GM23338 (cell line): ENCODE measurements around the gene PAQR4. TPM values are rescaled to one million over a fixed set of nuclear protein-coding genes. Genes with fewer than 3 reads are reported as not detected.
A peak's percentile ranks its signal among the peaks of the same experiment; 100 is the strongest.

Source experiments
- ATAC-seq: fragments of 200-7000 bp; cut with Tn5 transposase; 3 replicates; pipeline ENCODE4 v1.9.1; 2020
- DNase-seq: peaks from one replicate; pipeline ENCODE4 v3.0.0-alpha.2; 2015; ENCODE audit warnings: low spot score
- H2AFZ ChIP-seq: fragments of 200-600 bp; sonication (generic); 2 replicates; pipeline ENCODE4 v1.8.0; 2016; ENCODE audit warnings: antibody characterized with exemption, mild to moderate bottlenecking, moderate library complexity
- H3F3A ChIP-seq: fragments of 200-600 bp; sonication (generic); replicated peaks from 2 replicates; pipeline ENCODE4 v1.8.0; 2017; ENCODE audit warnings: antibody characterized with exemption, mixed run types, low read depth
- H3K27ac ChIP-seq: fragments of 200-600 bp; sonication (generic); 2 replicates; pipeline ENCODE4 v1.6.1; 2016; ENCODE audit warnings: low read depth
- H3K27me3 ChIP-seq: fragments of 200-600 bp; sonication (generic); 2 replicates; pipeline ENCODE4 v1.8.0; 2016; ENCODE audit warnings: mild to moderate bottlenecking, mixed run types, moderate library complexity; ENCODE audit not compliant: insufficient read depth
- H3K36me3 ChIP-seq: fragments of 200-600 bp; sonication (generic); 2 replicates; pipeline ENCODE4 v1.8.0; 2016; ENCODE audit warnings: mild to moderate bottlenecking; ENCODE audit not compliant: insufficient read depth
- H3K4me1 ChIP-seq: fragments of 200-600 bp; sonication (generic); 2 replicates; pipeline ENCODE4 v1.8.0; 2016; ENCODE audit warnings: mild to moderate bottlenecking, moderate library complexity; ENCODE audit not compliant: insufficient read depth
- H3K4me2 ChIP-seq: fragments of 200-600 bp; sonication (generic); 2 replicates; pipeline ENCODE4 v1.7.1; 2017; ENCODE audit warnings: mixed run types
- H3K4me3 ChIP-seq: fragments of 200-600 bp; sonication (generic); 2 replicates; pipeline ENCODE4 v1.6.1; 2016; ENCODE audit warnings: mixed run types
- H3K79me2 ChIP-seq: fragments of 200-600 bp; sonication (generic); replicated peaks from 2 replicates; pipeline ENCODE4 v1.8.0; 2017; ENCODE audit warnings: mild to moderate bottlenecking; ENCODE audit not compliant: insufficient read depth
- H3K9me2 ChIP-seq: fragments of 200-600 bp; sonication (generic); 2 replicates; pipeline ENCODE4 v1.8.0; 2017; ENCODE audit not compliant: insufficient read depth
- H4K20me1 ChIP-seq: fragments of 200-600 bp; sonication (generic); replicated peaks from 2 replicates; pipeline ENCODE4 v1.8.0; 2017; ENCODE audit warnings: mild to moderate bottlenecking; ENCODE audit not compliant: insufficient read depth
- H3K27ac Mint-ChIP-seq: 2 replicates; pipeline ENCODE4 v1.8.0; 2020; ENCODE audit warnings: inconsistent platforms, mild to moderate bottlenecking, moderate library complexity, mixed read lengths
- H3K27me3 Mint-ChIP-seq: 3 replicates; pipeline ENCODE4 v1.8.0; 2022; ENCODE audit warnings: low read depth, mild to moderate bottlenecking, moderate library complexity, mixed read lengths, inconsistent platforms; ENCODE audit not compliant: insufficient read depth, poor library complexity
- H3K36me3 Mint-ChIP-seq: 3 replicates; pipeline ENCODE4 v1.8.0; 2021; ENCODE audit warnings: low read depth, mild to moderate bottlenecking, inconsistent platforms, moderate library complexity, mixed read lengths
- H3K4me1 Mint-ChIP-seq: 3 replicates; pipeline ENCODE4 v1.8.0; 2020; ENCODE audit warnings: mild to moderate bottlenecking, inconsistent platforms, mixed read lengths
- H3K4me3 Mint-ChIP-seq: 3 replicates; pipeline ENCODE4 v1.8.0; 2021; ENCODE audit warnings: moderate library complexity, mild to moderate bottlenecking, inconsistent platforms, mixed read lengths
- H3K9me3 Mint-ChIP-seq: 3 replicates; pipeline ENCODE4 v1.8.0; 2020; ENCODE audit warnings: moderate library complexity, mild to moderate bottlenecking, inconsistent platforms, mixed read lengths
- CREB1 ChIP-seq: fragments of 250-450 bp; sonication (Bioruptor Pico); IDR thresholded peaks from 2 replicates; pipeline ENCODE4 v1.5.0; 2020; ENCODE audit warnings: low read depth, mild to moderate bottlenecking, moderate library complexity
- EZH2 ChIP-seq: fragments of 200-600 bp; sonication (generic); IDR thresholded peaks from one replicate; pipeline ENCODE4 v1.8.0; 2017; ENCODE audit warnings: antibody characterized with exemption, mild to moderate bottlenecking, low read depth; ENCODE audit not compliant: unreplicated experiment
- EZH2phosphoT487 ChIP-seq: fragments of 200-600 bp; sonication (generic); IDR thresholded peaks from one replicate; pipeline ENCODE4 v1.8.1; 2018; ENCODE audit warnings: antibody characterized with exemption; ENCODE audit not compliant: unreplicated experiment
- JUNB ChIP-seq: IDR thresholded peaks from one replicate; pipeline ENCODE4 v1.6.1; 2016; ENCODE audit warnings: antibody characterized with exemption; ENCODE audit not compliant: unreplicated experiment
- NANOG ChIP-seq: IDR thresholded peaks from 2 replicates; pipeline ENCODE4 v1.6.1; 2016; ENCODE audit warnings: antibody characterized with exemption, borderline replicate concordance
- POLR2AphosphoS5 ChIP-seq: IDR thresholded peaks from 2 replicates; pipeline ENCODE4 v1.6.1; 2016; ENCODE audit warnings: antibody characterized with exemption, low read depth
- STAT1 ChIP-seq: IDR thresholded peaks from one replicate; pipeline ENCODE4 v1.6.1; 2016; ENCODE audit warnings: antibody characterized with exemption; ENCODE audit not compliant: unreplicated experiment
- ZNF114 ChIP-seq: fragments of 250-450 bp; sonication (Bioruptor Pico); IDR thresholded peaks from 2 replicates; pipeline ENCODE4 v1.5.0; 2020; ENCODE audit warnings: mild to moderate bottlenecking, moderate library complexity
- ZNF331 ChIP-seq: fragments of 250-450 bp; sonication (Bioruptor Pico); IDR thresholded peaks from 2 replicates; pipeline ENCODE4 v1.5.0; 2020; ENCODE audit warnings: low read depth, mild to moderate bottlenecking, moderate library complexity
- polyA plus RNA-seq: library from polyadenylated mRNA; unstranded; fragments of >200 nt; fragmentation: Nextera tagmentation; extraction: Ambion mirVana; gene quantifications from 2 replicates; pipeline ENCODE4 v1.2.1, GENCODE V29; 2016
- total RNA-seq: library from RNA; depleted of rRNA; stranded (reverse); fragments of >200 nt; shearing (Covaris generic); gene quantifications from 2 replicates; pipeline ENCODE4 v1.2.3, GENCODE V29; 2014
- TF ChIP-seq, protein P1 (sequence below): IDR thresholded peaks from one replicate; pipeline ENCODE4 v1.6.1; 2018; ENCODE audit warnings: antibody characterized with exemption; ENCODE audit not compliant: unreplicated experiment
- TF ChIP-seq, protein P2 (sequence below), 2 experiments: fragments of 200-600 bp in 1 of 2; sonication (generic) in 1 of 2; conservative IDR thresholded peaks; 2 replicates each; pipeline versions ENCODE4 v1.5.1 to v1.6.1; 2016 to 2017; ENCODE audit warnings: antibody characterized with exemption in 2 of 2, low read depth in 2 of 2, mild to moderate bottlenecking in 2 of 2, moderate library complexity in 1 of 2
- TF ChIP-seq, protein P3 (sequence below): IDR thresholded peaks from 2 replicates; pipeline ENCODE4 v1.6.1; 2016; ENCODE audit warnings: antibody characterized with exemption
- TF ChIP-seq, protein P4 (sequence below): fragments of 250-450 bp; sonication (Bioruptor Pico); IDR thresholded peaks from 2 replicates; pipeline ENCODE4 v1.5.0; 2020; ENCODE audit warnings: mild to moderate bottlenecking, moderate library complexity

The PAQR4 gene
- total and polyA plus RNA-seq, 2 experiments from 2014 or later, result 7.0 to 29.3 TPM

DNA sequence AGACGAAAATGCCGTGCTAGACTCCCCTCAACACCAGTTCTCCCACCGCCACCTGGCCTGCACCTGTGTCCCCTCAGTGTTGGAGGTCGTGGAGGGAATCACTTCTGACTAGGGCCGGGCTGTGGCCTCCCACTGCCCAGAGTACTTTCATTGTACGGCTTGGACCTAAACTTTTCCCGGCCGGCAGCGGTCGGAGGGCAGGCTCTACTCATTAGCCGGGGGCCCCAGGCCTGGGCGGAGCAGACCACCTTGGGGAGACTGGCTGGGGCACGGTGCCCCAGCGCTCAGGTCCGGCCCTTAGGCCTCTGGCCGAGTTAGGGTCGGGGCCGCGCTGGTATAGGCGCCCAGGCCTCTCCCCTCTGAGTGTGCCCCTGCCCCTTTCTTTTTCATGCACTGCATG, 48.2 kb downstream of the PAQR4 start:
- H3F3A ChIP-seq, result peaks cover 58% of the 10 kb centered on the region
- ATAC-seq, result no peak; the same call in 2 of the 3 replicates
- peaks cover 55% of the 10 kb centered on the region for H3K4me1 Mint-ChIP-seq
- H3K4me3 ChIP-seq, result peak overlapping the region; percentile 99
- H3K4me2 ChIP-seq, result peak overlapping the region; percentile 99
- peaks cover 44% of the 10 kb centered on the region for H3K36me3 Mint-ChIP-seq
- H3K27me3 ChIP-seq, result no peaks in the 10 kb centered on the region; the same call in 1 of the 2 replicates
- TF ChIP-seq EZH2 (no peak), JUNB (no peak), EZH2phosphoT487 (no peak), ZNF331 (CRISPR knock-in tag) (no peak), NANOG (no peak), POLR2AphosphoS5 (no peak), CREB1 (CRISPR knock-in tag) (no peak), ZNF114 (no peak), STAT1 (no peak)
- TF ChIP-seq, protein P1, sequence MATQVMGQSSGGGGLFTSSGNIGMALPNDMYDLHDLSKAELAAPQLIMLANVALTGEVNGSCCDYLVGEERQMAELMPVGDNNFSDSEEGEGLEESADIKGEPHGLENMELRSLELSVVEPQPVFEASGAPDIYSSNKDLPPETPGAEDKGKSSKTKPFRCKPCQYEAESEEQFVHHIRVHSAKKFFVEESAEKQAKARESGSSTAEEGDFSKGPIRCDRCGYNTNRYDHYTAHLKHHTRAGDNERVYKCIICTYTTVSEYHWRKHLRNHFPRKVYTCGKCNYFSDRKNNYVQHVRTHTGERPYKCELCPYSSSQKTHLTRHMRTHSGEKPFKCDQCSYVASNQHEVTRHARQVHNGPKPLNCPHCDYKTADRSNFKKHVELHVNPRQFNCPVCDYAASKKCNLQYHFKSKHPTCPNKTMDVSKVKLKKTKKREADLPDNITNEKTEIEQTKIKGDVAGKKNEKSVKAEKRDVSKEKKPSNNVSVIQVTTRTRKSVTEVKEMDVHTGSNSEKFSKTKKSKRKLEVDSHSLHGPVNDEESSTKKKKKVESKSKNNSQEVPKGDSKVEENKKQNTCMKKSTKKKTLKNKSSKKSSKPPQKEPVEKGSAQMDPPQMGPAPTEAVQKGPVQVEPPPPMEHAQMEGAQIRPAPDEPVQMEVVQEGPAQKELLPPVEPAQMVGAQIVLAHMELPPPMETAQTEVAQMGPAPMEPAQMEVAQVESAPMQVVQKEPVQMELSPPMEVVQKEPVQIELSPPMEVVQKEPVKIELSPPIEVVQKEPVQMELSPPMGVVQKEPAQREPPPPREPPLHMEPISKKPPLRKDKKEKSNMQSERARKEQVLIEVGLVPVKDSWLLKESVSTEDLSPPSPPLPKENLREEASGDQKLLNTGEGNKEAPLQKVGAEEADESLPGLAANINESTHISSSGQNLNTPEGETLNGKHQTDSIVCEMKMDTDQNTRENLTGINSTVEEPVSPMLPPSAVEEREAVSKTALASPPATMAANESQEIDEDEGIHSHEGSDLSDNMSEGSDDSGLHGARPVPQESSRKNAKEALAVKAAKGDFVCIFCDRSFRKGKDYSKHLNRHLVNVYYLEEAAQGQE, result no peak
- TF ChIP-seq, protein P2, sequence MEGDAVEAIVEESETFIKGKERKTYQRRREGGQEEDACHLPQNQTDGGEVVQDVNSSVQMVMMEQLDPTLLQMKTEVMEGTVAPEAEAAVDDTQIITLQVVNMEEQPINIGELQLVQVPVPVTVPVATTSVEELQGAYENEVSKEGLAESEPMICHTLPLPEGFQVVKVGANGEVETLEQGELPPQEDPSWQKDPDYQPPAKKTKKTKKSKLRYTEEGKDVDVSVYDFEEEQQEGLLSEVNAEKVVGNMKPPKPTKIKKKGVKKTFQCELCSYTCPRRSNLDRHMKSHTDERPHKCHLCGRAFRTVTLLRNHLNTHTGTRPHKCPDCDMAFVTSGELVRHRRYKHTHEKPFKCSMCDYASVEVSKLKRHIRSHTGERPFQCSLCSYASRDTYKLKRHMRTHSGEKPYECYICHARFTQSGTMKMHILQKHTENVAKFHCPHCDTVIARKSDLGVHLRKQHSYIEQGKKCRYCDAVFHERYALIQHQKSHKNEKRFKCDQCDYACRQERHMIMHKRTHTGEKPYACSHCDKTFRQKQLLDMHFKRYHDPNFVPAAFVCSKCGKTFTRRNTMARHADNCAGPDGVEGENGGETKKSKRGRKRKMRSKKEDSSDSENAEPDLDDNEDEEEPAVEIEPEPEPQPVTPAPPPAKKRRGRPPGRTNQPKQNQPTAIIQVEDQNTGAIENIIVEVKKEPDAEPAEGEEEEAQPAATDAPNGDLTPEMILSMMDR (conservative IDR thresholded peaks at IDR 0.05; ENCODE audit: low read depth in 2 of 2), result no peak
- TF ChIP-seq, protein P3, sequence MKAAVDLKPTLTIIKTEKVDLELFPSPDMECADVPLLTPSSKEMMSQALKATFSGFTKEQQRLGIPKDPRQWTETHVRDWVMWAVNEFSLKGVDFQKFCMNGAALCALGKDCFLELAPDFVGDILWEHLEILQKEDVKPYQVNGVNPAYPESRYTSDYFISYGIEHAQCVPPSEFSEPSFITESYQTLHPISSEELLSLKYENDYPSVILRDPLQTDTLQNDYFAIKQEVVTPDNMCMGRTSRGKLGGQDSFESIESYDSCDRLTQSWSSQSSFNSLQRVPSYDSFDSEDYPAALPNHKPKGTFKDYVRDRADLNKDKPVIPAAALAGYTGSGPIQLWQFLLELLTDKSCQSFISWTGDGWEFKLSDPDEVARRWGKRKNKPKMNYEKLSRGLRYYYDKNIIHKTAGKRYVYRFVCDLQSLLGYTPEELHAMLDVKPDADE, result no peak
- TF ChIP-seq, protein P4, sequence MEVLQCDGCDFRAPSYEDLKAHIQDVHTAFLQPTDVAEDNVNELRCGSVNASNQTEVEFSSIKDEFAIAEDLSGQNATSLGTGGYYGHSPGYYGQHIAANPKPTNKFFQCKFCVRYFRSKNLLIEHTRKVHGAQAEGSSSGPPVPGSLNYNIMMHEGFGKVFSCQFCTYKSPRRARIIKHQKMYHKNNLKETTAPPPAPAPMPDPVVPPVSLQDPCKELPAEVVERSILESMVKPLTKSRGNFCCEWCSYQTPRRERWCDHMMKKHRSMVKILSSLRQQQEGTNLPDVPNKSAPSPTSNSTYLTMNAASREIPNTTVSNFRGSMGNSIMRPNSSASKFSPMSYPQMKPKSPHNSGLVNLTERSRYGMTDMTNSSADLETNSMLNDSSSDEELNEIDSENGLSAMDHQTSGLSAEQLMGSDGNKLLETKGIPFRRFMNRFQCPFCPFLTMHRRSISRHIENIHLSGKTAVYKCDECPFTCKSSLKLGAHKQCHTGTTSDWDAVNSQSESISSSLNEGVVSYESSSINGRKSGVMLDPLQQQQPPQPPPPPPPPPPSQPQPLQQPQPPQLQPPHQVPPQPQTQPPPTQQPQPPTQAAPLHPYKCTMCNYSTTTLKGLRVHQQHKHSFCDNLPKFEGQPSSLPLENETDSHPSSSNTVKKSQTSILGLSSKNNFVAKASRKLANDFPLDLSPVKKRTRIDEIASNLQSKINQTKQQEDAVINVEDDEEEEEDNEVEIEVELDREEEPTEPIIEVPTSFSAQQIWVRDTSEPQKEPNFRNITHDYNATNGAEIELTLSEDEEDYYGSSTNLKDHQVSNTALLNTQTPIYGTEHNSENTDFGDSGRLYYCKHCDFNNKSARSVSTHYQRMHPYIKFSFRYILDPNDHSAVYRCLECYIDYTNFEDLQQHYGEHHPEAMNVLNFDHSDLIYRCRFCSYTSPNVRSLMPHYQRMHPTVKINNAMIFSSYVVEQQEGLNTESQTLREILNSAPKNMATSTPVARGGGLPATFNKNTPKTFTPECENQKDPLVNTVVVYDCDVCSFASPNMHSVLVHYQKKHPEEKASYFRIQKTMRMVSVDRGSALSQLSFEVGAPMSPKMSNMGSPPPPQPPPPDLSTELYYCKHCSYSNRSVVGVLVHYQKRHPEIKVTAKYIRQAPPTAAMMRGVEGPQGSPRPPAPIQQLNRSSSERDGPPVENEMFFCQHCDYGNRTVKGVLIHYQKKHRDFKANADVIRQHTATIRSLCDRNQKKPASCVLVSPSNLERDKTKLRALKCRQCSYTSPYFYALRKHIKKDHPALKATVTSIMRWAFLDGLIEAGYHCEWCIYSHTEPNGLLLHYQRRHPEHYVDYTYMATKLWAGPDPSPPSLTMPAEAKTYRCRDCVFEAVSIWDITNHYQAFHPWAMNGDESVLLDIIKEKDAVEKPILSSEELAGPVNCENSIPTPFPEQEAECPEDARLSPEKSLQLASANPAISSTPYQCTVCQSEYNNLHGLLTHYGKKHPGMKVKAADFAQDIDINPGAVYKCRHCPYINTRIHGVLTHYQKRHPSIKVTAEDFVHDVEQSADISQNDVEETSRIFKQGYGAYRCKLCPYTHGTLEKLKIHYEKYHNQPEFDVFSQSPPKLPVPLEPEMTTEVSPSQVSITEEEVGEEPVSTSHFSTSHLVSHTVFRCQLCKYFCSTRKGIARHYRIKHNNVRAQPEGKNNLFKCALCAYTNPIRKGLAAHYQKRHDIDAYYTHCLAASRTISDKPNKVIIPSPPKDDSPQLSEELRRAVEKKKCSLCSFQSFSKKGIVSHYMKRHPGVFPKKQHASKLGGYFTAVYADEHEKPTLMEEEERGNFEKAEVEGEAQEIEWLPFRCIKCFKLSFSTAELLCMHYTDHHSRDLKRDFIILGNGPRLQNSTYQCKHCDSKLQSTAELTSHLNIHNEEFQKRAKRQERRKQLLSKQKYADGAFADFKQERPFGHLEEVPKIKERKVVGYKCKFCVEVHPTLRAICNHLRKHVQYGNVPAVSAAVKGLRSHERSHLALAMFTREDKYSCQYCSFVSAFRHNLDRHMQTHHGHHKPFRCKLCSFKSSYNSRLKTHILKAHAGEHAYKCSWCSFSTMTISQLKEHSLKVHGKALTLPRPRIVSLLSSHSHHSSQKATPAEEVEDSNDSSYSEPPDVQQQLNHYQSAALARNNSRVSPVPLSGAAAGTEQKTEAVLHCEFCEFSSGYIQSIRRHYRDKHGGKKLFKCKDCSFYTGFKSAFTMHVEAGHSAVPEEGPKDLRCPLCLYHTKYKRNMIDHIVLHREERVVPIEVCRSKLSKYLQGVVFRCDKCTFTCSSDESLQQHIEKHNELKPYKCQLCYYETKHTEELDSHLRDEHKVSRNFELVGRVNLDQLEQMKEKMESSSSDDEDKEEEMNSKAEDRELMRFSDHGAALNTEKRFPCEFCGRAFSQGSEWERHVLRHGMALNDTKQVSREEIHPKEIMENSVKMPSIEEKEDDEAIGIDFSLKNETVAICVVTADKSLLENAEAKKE (CRISPR knock-in tag), result no peak
- peaks cover 7% of the 10 kb centered on the region; the same call in 2 of the 3 replicates for H3K9me3 Mint-ChIP-seq
- H3K9me2 ChIP-seq, result no peaks in the 10 kb centered on the region
- H2AFZ ChIP-seq, result no peak overlapping the region
- peak overlapping the region; percentile 95 for H3K4me3 Mint-ChIP-seq
- H3K4me1 ChIP-seq, result peaks cover 59% of the 10 kb centered on the region
- DNase-seq, result peak; percentile 33
- H3K79me2 ChIP-seq, result peaks cover 34% of the 10 kb centered on the region
- peaks cover 51% of the 10 kb centered on the region for H3K27me3 Mint-ChIP-seq
- peak overlapping the region; percentile 92 for H3K27ac Mint-ChIP-seq
- peak overlapping the region; percentile 99 for H3K27ac ChIP-seq
- H3K36me3 ChIP-seq, result no peaks in the 10 kb centered on the region
- H4K20me1 ChIP-seq, result peaks cover 30% of the 10 kb centered on the region
